Gastroesophageal sphincter (tissue), 4 donors: Measurements from ENCODE around the gene C14orf180. TPM values are rescaled to one million over a fixed set of nuclear protein-coding genes. Genes with fewer than 3 reads are reported as not detected.

Source experiments
- ATAC-seq: fragments of 150-250 bp; one replicate; pipeline ENCODE4 v1.9.1; 2016; ENCODE audit warnings: mild to moderate bottlenecking, moderate library complexity
- H3K27ac ChIP-seq, 4 donors: fragments of 200-600 bp; sonication (generic) in 3 of 4; 1 replicate in 3 of 4; 2 replicates in 1 of 4; pipeline ENCODE4 v1.5.1; 2016 to 2019
- H3K27me3 ChIP-seq: fragments of 200-600 bp; sonication (generic); one replicate; pipeline ENCODE4 v1.5.1; 2019
- H3K36me3 ChIP-seq, 2 donors: fragments of 200-600 bp; sonication (generic); one replicate each; pipeline ENCODE4 v1.5.1; 2019; ENCODE audit warnings: control low read depth in 1 of 2
- H3K4me1 ChIP-seq, 3 donors: fragments of 200-600 bp; sonication (generic); 1 replicate in 2 of 3; 2 replicates in 1 of 3; pipeline ENCODE4 v1.5.1; 2016 to 2019; ENCODE audit warnings: control low read depth in 2 of 3
- H3K4me3 ChIP-seq, 2 donors: fragments of 200-600 bp; sonication (generic); one replicate each; pipeline ENCODE4 v1.5.1; 2019; ENCODE audit warnings: mild to moderate bottlenecking in 1 of 2, moderate library complexity in 1 of 2
- H3K9me3 ChIP-seq, 3 donors: fragments of 200-600 bp; sonication (generic); one replicate each; pipeline ENCODE4 v1.5.1; 2017 to 2019; ENCODE audit warnings: control low read depth in 2 of 3
- CTCF ChIP-seq, 4 experiments: fragments of 200-600 bp in 2 of 4; fragments of 450-650 bp in 2 of 4; sonication (generic) in 1 of 4; IDR thresholded peaks; one replicate each; pipeline ENCODE4 v1.5.1; 2017 to 2019; ENCODE audit warnings: antibody characterized with exemption in 4 of 4, mild to moderate bottlenecking in 2 of 4, moderate library complexity in 2 of 4
- EP300 ChIP-seq: sonication (generic); formaldehyde crosslinking; IDR thresholded peaks from one replicate; pipeline ENCODE4 v1.6.1; 2017; ENCODE audit warnings: antibody characterized with exemption, mild to moderate bottlenecking
- POLR2A ChIP-seq, 2 donors: fragments of 450-650 bp; IDR thresholded peaks; one replicate each; pipeline ENCODE4 v1.6.1; 2017; ENCODE audit warnings: antibody characterized with exemption in 2 of 2, mild to moderate bottlenecking in 2 of 2, moderate library complexity in 1 of 2
- POLR2AphosphoS5 ChIP-seq: sonication (generic); formaldehyde crosslinking; IDR thresholded peaks from one replicate; pipeline ENCODE4 v1.6.1; 2017; ENCODE audit warnings: antibody characterized with exemption
- WGBS, 2 donors: methylation state at CpG; one replicate each; pipeline ENCODE4 v1.1.5; 2018; ENCODE audit warnings: low coverage in 1 of 2; 5-methylcytosine and 5-hydroxymethylcytosine counted together
- total RNA-seq, 4 donors: library from RNA; depleted of rRNA; stranded (reverse); fragments of >200 nt; gene quantifications; one replicate each; pipeline ENCODE4 v1.1.0, GENCODE V29; 2016

C14orf180 gene
- total RNA-seq, 4 donors from 2014 or later, result 0.54 to 0.78 TPM; not detected in 2

- no peak for ATAC-seq
- no peak overlapping the region for H3K4me3 ChIP-seq
- WGBS, 2 donors, result 72 to 75% methylated on average over 4 to 5 of the region's 5 CpGs
- H3K36me3 ChIP-seq, result no peaks in the 10 kb centered on the region
- H3K9me3 ChIP-seq, result no peaks in the 10 kb centered on the region
- H3K27ac ChIP-seq, result no peak overlapping the region
- TF ChIP-seq CTCF (IDR thresholded peaks at IDR 0.05), result no peak
- no peak for TF ChIP-seq EP300
- TF ChIP-seq POLR2A (IDR thresholded peaks at IDR 0.05), result no peak
- TF ChIP-seq POLR2AphosphoS5, result no peak
- peaks cover 88% of the 10 kb centered on the region for H3K27me3 ChIP-seq
- H3K4me1 ChIP-seq, result peaks cover 0 to 5% (median 3%) of the 10 kb centered on the region in 3 donors
Measured at GRCh38 chr14:104637546-104638003, 58.0 kb downstream of the C14orf180 start.

DNA sequence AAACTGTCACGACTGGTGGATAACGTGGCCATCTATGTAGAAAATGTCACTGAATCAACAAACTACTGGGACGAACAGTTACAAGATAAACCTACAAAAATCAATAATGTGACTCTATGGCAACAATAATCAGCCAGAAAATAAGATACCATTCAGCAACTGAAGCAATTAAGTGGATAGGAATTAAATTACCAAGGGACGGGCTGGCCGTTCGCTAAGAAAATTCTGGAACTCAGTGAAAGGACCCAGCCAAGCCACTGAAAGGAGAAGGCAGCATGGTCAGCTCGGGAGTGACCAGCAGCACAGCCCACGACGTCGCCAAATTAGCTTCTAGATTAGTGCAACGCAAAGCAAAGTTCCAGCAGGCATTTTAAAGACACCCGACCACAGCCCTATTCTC lies 58.6 kb downstream of the C14orf180 start:
- peaks cover 85% of the 10 kb centered on the region for H3K27me3 ChIP-seq
- H3K9me3 ChIP-seq, result no peaks in the 10 kb centered on the region
- H3K36me3 ChIP-seq, result no peaks in the 10 kb centered on the region
- WGBS, 2 donors, result 17 to 46% methylated on average over 11 to 12 of the region's 12 CpGs
- ATAC-seq, result no peak
- H3K27ac ChIP-seq, result no peak overlapping the region
- H3K4me1 ChIP-seq, result peaks cover 0 to 5% (median 3%) of the 10 kb centered on the region in 3 donors
- H3K4me3 ChIP-seq, result no peak overlapping the region
- TF ChIP-seq EP300 (no peak), POLR2AphosphoS5 (no peak), POLR2A (IDR thresholded peaks at IDR 0.05) (no peak), CTCF (IDR thresholded peaks at IDR 0.05) (no peak)

- ATAC-seq, result no peak
- WGBS, 2 donors, result no CpG with 5 or more reads among the region's 13 CpGs
- H3K4me3 ChIP-seq, result no peak overlapping the region
Measured at GRCh38 chr14:104638927-104639450, 59.4 kb downstream of the C14orf180 start.

DNA sequence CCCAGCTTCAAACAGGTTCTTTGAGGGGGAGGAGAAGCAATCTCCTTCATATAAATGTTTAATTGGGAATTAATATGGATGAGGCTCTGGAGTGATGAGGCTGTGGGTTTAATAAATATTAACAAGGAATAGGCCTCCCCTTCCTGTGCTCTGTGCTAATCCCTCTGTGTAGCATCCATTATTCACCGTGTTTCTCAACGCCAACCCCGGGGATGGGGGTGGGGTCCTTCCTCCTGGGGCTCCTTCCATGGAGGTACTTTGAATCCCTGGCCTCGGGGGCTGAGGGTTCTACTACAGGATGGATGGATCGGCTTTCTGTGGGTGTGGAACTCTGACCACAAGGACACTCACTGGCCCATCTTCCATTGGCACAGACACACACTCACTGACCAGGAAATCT lies 59.9 kb downstream of the C14orf180 start:
- TF ChIP-seq EP300 (no peak), CTCF (IDR thresholded peaks at IDR 0.05) (no peak), POLR2AphosphoS5 (no peak), POLR2A (IDR thresholded peaks at IDR 0.05) (no peak)
- Histone ChIP-seq H3K9me3 (peaks cover 0 to 3% (median 0%) of the 10 kb centered on the region in 3 donors), H3K27ac (no peak overlapping the region), H3K36me3 (no peaks in the 10 kb centered on the region), H3K27me3 (peaks cover 72% of the 10 kb centered on the region), H3K4me1 (peaks cover 0 to 5% (median 3%) of the 10 kb centered on the region in 3 donors), H3K4me3 (no peak overlapping the region)
- WGBS, 2 donors, result 32% methylated on average over 5 of the region's 5 CpGs; no CpG with 5 or more reads in 1 of the 2 donors
- ATAC-seq, result no peak

More at GRCh38 chr14:104638927-104639450, 59.4 kb downstream of the C14orf180 start:
- no peak for TF ChIP-seq POLR2A (IDR thresholded peaks at IDR 0.05)
- Histone ChIP-seq H3K27me3 (peaks cover 77% of the 10 kb centered on the region), H3K4me1 (peaks cover 0 to 5% (median 3%) of the 10 kb centered on the region in 3 donors), H3K27ac (no peak overlapping the region), H3K9me3 (no peaks in the 10 kb centered on the region), H3K36me3 (no peaks in the 10 kb centered on the region)

Other genes starting within 250 kb of the C14orf180 start
- gene TMEM179, start 25.0 kb downstream of the C14orf180 start, total RNA-seq, result 1 to 10 TPM in 1 of 4 donors, under 1 TPM in 3; 0.46 to 1.9 (median 0.72) TPM
- gene INF2, start 109.9 kb downstream of the C14orf180 start, total RNA-seq, result 100 to 1,000 TPM in 1 of 4 donors, 10 to 100 TPM in 3; 44.6 to 102 (median 64.7) TPM
- gene ADSS1, start 144.5 kb downstream of the C14orf180 start, total RNA-seq, result 10 to 100 TPM in 2 of 4 donors, 1 to 10 TPM in 2; 5.1 to 32.2 (median 8.8) TPM
- 100 to 1,000 TPM; 188 to 513 (median 363) TPM for gene SIVA1, start 173.4 kb downstream of the C14orf180 start, total RNA-seq
- 100 to 1,000 TPM; 134 to 283 (median 143) TPM for gene AKT1, start 216.0 kb downstream of the C14orf180 start, total RNA-seq
- gene ZBTB42, start 221.3 kb downstream of the C14orf180 start, total RNA-seq, result 1 to 10 TPM; 2.0 to 4.8 (median 3.2) TPM